ENCODE measurements around the gene CDC42BPA.

GRCh38 chr1:226964611-226965486 lies 353.4 kb downstream of the CDC42BPA start:
- TF ChIP-seq EZH2 (IDR thresholded peaks at IDR 0.05; ENCODE audit: low read length, unreplicated experiment) (no peak), CTCF (conservative IDR thresholded peaks at IDR 0.05; ENCODE audit: low read depth, low read length) (no peak)
